GM12878 (cell line): ENCODE measurements around the gene PRICKLE3. TPM values are rescaled to one million over a fixed set of nuclear protein-coding genes. Genes with fewer than 3 reads are reported as not detected.

Source experiments
- ATAC-seq: fragments of 200-7000 bp; cut with Tn5 transposase; 3 replicates; pipeline ENCODE4 v1.9.1; 2020; ENCODE audit warnings: mild to moderate bottlenecking, moderate library complexity
- BruUV-seq: library from RNA; stranded (reverse); fragments of 400-500 nt; replicated peaks from 2 replicates; lab custom pipeline; 2021; lab: Mats Ljungman, UMichigan
- CTCF ChIA-PET: fragments of 300-600 bp; sonication (Branson Sonifier 250); formaldehyde crosslinking; extraction: SDS; loops from one replicate; lab custom pipeline; 2021; ENCODE audit warnings: inconsistent platforms; lab: Yijun Ruan, JAX
- POLR2A ChIA-PET: fragments of 350-600 bp; formaldehyde crosslinking; extraction: SDS; loops from one replicate; lab custom pipeline; 2021; ENCODE audit warnings: inconsistent platforms; lab: Charles Lee
- RAD21 ChIA-PET: fragments of 300-600 bp; sonication (Branson Sonifier 250); formaldehyde crosslinking; loops from one replicate; lab custom pipeline; 2023; ENCODE audit warnings: antibody characterized with exemption; ENCODE audit not compliant: unreplicated experiment; lab: Charles Lee
- SMC1A ChIA-PET: fragments of 300-600 bp; sonication (Branson Sonifier 250); formaldehyde crosslinking; loops from one replicate; lab custom pipeline; 2023; ENCODE audit not compliant: unreplicated experiment, uncharacterized antibody; lab: Charles Lee
- DNase-seq: peaks from one replicate; pipeline ENCODE4 v3.0.0-alpha.2; 2011; ENCODE audit warnings: low read depth, low spot score
- FAIRE-seq: peaks from 3 replicates; lab custom pipeline; 2011; peaks lifted over from hg19 to GRCh38; lab: Jason Lieb, UNC
- H2AFZ ChIP-seq: 2 replicates; pipeline ENCODE4 v1.6.0; 2011; ENCODE audit warnings: low read depth, low read length, control low read depth; ENCODE audit not compliant: control insufficient read depth
- H3K27ac ChIP-seq: 2 replicates; pipeline ENCODE4 v1.5.1; 2011; ENCODE audit warnings: control low read depth; ENCODE audit not compliant: control insufficient read depth, insufficient read depth
- H3K27me3 ChIP-seq, 2 experiments: replicated peaks in 1 of 2; 2 replicates each; pipeline versions ENCODE4 v1.6.0 to v1.6.1; 2011; ENCODE audit warnings: low read length in 1 of 2; ENCODE audit not compliant: control insufficient read depth in 2 of 2, insufficient read depth in 2 of 2
- H3K36me3 ChIP-seq, 2 experiments: 2 replicates each; pipeline ENCODE4 v1.5.1; 2011; ENCODE audit warnings: low read length in 1 of 2; ENCODE audit not compliant: control insufficient read depth in 2 of 2, insufficient read depth in 2 of 2
- H3K4me1 ChIP-seq: 2 replicates; pipeline ENCODE4 v1.6.1; 2011; ENCODE audit warnings: mild to moderate bottlenecking, low read length, moderate library complexity, mixed read lengths; ENCODE audit not compliant: control insufficient read depth, insufficient read depth
- H3K4me2 ChIP-seq: 2 replicates; pipeline ENCODE4 v1.6.0; 2011; ENCODE audit warnings: control low read depth; ENCODE audit not compliant: control insufficient read depth, insufficient read depth
- H3K4me3 ChIP-seq: fragments of 200-600 bp; sonication (generic); 2 replicates; pipeline ENCODE4 v1.5.1; 2016
- H3K79me2 ChIP-seq: 2 replicates; pipeline ENCODE4 v1.6.0; 2011; ENCODE audit warnings: low read length; ENCODE audit not compliant: control insufficient read depth, insufficient read depth
- H3K9ac ChIP-seq: 2 replicates; pipeline ENCODE4 v1.8.0; 2011; ENCODE audit warnings: low read length, control low read depth, mixed read lengths; ENCODE audit not compliant: control insufficient read depth, insufficient read depth
- H3K9me3 ChIP-seq: replicated peaks from 3 replicates; pipeline ENCODE4 v1.5.1; 2011; ENCODE audit warnings: mild to moderate bottlenecking, low read length; ENCODE audit not compliant: control insufficient read depth, insufficient read depth
- H4K20me1 ChIP-seq: 2 replicates; pipeline ENCODE4 v1.6.0; 2011; ENCODE audit not compliant: control insufficient read depth, insufficient read depth
- ATF7 ChIP-seq: fragments of 450-650 bp; IDR thresholded peaks from 2 replicates; pipeline ENCODE4 v1.6.1; 2016; ENCODE audit warnings: low read depth, mild to moderate bottlenecking
- CREB1 ChIP-seq: IDR thresholded peaks from 2 replicates; pipeline ENCODE4 v1.6.1; 2012; ENCODE audit warnings: low read depth, mild to moderate bottlenecking, inconsistent platforms
- ESRRA ChIP-seq: IDR thresholded peaks from 2 replicates; pipeline ENCODE4 v1.6.1; 2012; ENCODE audit warnings: mild to moderate bottlenecking, low read length, improper control_type of control experiment
- EZH2 ChIP-seq: IDR thresholded peaks from 2 replicates; pipeline ENCODE4 v1.6.1; 2012; ENCODE audit warnings: low read depth, mild to moderate bottlenecking, control low read depth, inconsistent platforms, low read length, borderline replicate concordance; ENCODE audit not compliant: control insufficient read depth
- NBN ChIP-seq: fragments of 450-650 bp; IDR thresholded peaks from 2 replicates; pipeline ENCODE4 v1.6.1; 2016
- PAX8 ChIP-seq: fragments of 450-650 bp; IDR thresholded peaks from 2 replicates; pipeline ENCODE4 v1.6.1; 2017; ENCODE audit warnings: mild to moderate bottlenecking, moderate library complexity
- SUZ12 ChIP-seq: fragments of 200-600 bp; sonication (generic); IDR thresholded peaks from one replicate; pipeline ENCODE4 v1.6.1; 2018; ENCODE audit warnings: antibody characterized with exemption, mild to moderate bottlenecking; ENCODE audit not compliant: unreplicated experiment
- YBX1 ChIP-seq: fragments of 450-650 bp; IDR thresholded peaks from 2 replicates; pipeline ENCODE4 v1.6.1; 2016; ENCODE audit warnings: antibody characterized with exemption
- WGBS: methylation state at CpG from one replicate; pipeline ENCODE4 v1.1.6; 2016; ENCODE audit warnings: low lambda C conversion rate; ENCODE audit not compliant: insufficient replicate concordance, insufficient coverage; ENCODE audit errors: missing lambda C conversion rate; 5-methylcytosine and 5-hydroxymethylcytosine counted together
- in situ Hi-C: fragments of 300-500 bp; cut with MboI; formaldehyde crosslinking; loops from 9 replicates; pipeline ENCODE4 v1.14.3; 2018; ENCODE audit warnings: mixed read lengths
- intact Hi-C: fragments of 100-400 bp; cut with micrococcal nuclease; formaldehyde crosslinking; loops from one replicate; pipeline ENCODE4 v1.14.2; 2022; ENCODE audit not compliant: unreplicated experiment
- polyA plus RNA-seq, 11 experiments: library from polyadenylated mRNA; depleted of rRNA in 4 of 11; unstranded in 6 of 11; stranded (reverse) in 5 of 11; fragments of >200 nt; fragmentation: Nextera tagmentation in 4 of 11; fragmentation: Illumina TruSeq in 1 of 11; extraction: Ambion mirVana in 4 of 11; extraction: Trizol in 1 of 11; gene quantifications; 1 replicate in 1 of 11; 2 replicates in 10 of 11; pipeline versions ENCODE4 v1.2.1 to v1.2.3, GENCODE V29; 2011 to 2016; ENCODE audit warnings: inconsistent platforms in 2 of 11, missing spikeins in 2 of 11, low read depth in 1 of 11
- total RNA-seq, 4 experiments: library from RNA; depleted of rRNA in 3 of 4; stranded (reverse); fragments of >200 nt in 3 of 4; fragmentation: Illumina TruSeq in 1 of 4; extraction: Trizol in 1 of 4; gene quantifications; 2 replicates each; pipeline versions ENCODE4 v1.2.1 to v1.2.3, GENCODE V29; 2013 to 2021

The PRICKLE3 gene
- total and polyA plus RNA-seq, 10 of the 15 experiments (the other 5 are each of a cell fraction or from before 2014, with no cell fraction given), result 0.69 to 17.4 (median 7.6) TPM

DNA sequence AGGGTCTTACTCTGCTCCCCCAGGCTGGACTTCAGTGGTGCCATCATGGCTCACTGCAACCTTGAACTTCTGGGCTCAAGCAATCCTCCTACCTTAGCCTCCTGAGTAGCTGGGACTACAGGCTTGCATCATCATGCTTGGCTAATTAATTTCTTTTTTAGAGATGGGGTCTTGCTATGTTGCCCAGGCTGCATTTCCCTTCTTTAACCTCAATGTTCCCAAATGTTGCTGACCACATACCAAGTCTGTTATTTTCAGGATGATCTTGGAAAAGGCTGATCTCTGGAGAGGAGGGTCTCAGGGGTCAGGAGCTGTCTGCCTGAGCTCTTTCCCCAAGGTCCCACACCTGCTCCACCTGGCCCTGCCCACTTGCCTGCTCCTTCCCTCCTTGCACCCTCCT is 33.9 kb upstream of the PRICKLE3 start:
- in situ Hi-C loops (no loop called here), intact Hi-C loops (no loop called here)
- DNase-seq, result no peak
- Histone ChIP-seq H3K4me3 (no peak overlapping the region), H3K9ac (no peak overlapping the region), H4K20me1 (no peaks in the 10 kb centered on the region), H3K27ac (no peak overlapping the region), H3K27me3 (no peaks in the 10 kb centered on the region), H2AFZ (no peak overlapping the region), H3K9me3 (no peaks in the 10 kb centered on the region; the same call in 2 of the 3 replicates), H3K36me3 (no peaks in the 10 kb centered on the region), H3K79me2 (no peaks in the 10 kb centered on the region), H3K4me2 (no peak overlapping the region), H3K4me1 (no peaks in the 10 kb centered on the region)
- ATAC-seq, result no peak
- CTCF ChIA-PET, result no interaction called here
- no peak for FAIRE-seq
- no TSS peak for BruUV-seq
- RAD21 ChIA-PET, result no interaction called here
- TF ChIP-seq ATF7, result no peak
- TF ChIP-seq NBN, result no peak
- no peak for TF ChIP-seq SUZ12
- POLR2A ChIA-PET, result no interaction called here
- SMC1A ChIA-PET, result no interaction called here

DNA sequence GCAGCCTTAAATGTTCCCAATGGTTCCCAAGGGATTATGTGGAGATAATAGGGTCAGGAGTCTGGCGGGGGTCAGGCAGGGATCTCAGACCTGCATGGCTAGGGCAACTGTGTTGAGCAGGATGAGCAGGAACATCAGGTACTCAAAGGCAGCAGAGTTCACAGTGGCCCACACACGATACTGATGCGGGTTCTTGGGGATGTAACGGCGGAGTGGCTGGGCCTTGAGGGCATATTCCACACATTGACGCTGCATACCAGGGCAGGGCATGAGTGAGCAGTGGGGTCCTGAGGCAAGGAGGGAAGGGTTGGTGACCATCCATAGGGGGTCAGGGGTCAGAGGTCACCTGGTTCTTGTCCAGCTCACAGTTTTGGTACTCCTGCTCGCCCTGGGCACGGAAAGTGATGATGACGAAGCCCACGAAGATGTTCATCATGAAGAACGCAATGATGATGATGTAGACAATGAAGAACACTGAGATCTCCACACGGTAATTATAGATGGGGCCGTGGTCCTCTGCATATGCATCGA is 28.9 kb upstream of the PRICKLE3 start:
- ATAC-seq (no peak), DNase-seq (no peak), FAIRE-seq (no peak)
- SMC1A ChIA-PET, result no interaction called here
- TF ChIP-seq CREB1 (no peak), YBX1 (no peak), ESRRA (no peak), EZH2 (no peak), PAX8 (no peak)
- no peak overlapping the region for H3K4me2 ChIP-seq
- no peaks in the 10 kb centered on the region for H3K36me3 ChIP-seq
- H3K27me3 ChIP-seq, result no peaks in the 10 kb centered on the region
- H2AFZ ChIP-seq, result no peak overlapping the region
- H3K9me3 ChIP-seq, result no peaks in the 10 kb centered on the region; the same call in 2 of the 3 replicates
- no peak overlapping the region for H3K4me3 ChIP-seq
- CTCF ChIA-PET, result interaction anchor here (0.6 to 1.0 kb wide), 2 partner anchors 22 to 260 kb away, joined by 3 to 4 read pairs; no protein-coding TSS in a partner anchor
- H4K20me1 ChIP-seq, result no peaks in the 10 kb centered on the region
- no peaks in the 10 kb centered on the region for H3K4me1 ChIP-seq
- BruUV-seq, result no TSS peak
- in situ Hi-C loops, result no loop called here
- POLR2A ChIA-PET, result interaction anchor here (0.6 kb wide), 1 partner anchor 587 kb away, joined by 3 read pairs; no protein-coding TSS in a partner anchor
- RAD21 ChIA-PET, result interaction anchor here (1.0 kb wide), 1 partner anchor 22 kb away, joined by 3 read pairs; no protein-coding TSS in a partner anchor
- H3K79me2 ChIP-seq, result no peaks in the 10 kb centered on the region
- 55% methylated on average over 13 of the region's 14 CpGs for WGBS
- H3K9ac ChIP-seq, result no peak overlapping the region
- no peak overlapping the region for H3K27ac ChIP-seq
- intact Hi-C loops, result no loop called here
